SK-N-MC (cell line): ENCODE results near the gene RPL28.

Experiments used
- EZH2 ChIP-seq: fragments of 200-600 bp; sonication (generic); IDR thresholded peaks from one replicate; pipeline ENCODE4 v1.6.1; 2017; ENCODE audit warnings: antibody characterized with exemption
- FOXP2 ChIP-seq: optimal IDR thresholded peaks from 2 replicates; pipeline ENCODE3; 2011; ENCODE audit warnings: mild to moderate bottlenecking, moderate library complexity; ENCODE audit not compliant: insufficient read depth; ENCODE audit errors: extremely low read length, control extremely low read depth

GRCh38 chr19:55431183-55431582 lies 45.5 kb downstream of the RPL28 start:
- no peak for TF ChIP-seq FOXP2
- TF ChIP-seq EZH2, result no peak
